Measurements from ENCODE around the gene LAG3.

Gene LAG3

DNA sequence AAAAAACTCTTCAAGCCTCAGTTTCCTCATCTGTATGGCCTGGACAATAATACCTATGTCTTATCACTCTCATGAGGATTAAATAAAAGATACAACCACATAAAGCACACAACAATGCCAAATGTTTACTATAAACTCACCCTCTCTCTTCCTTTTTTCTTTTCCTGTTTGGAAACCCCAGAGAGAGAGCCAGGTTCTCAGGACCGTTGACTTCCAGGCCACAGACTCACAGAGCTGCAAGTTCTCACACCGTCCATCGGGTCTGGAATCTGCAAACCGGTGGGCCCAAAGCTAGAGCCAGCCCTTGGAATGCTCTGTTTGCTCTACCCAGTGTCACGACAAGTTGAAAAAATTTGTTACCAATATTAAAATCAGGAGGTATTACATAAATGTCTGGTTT lies 12.4 kb downstream of the LAG3 start:
- H3K27ac ChIP-seq, result no peak overlapping the region
- no peak for TF ChIP-seq ZFX (IDR thresholded peaks at IDR 0.05; ENCODE audit: borderline replicate concordance)
- TF ChIP-seq, protein P1, sequence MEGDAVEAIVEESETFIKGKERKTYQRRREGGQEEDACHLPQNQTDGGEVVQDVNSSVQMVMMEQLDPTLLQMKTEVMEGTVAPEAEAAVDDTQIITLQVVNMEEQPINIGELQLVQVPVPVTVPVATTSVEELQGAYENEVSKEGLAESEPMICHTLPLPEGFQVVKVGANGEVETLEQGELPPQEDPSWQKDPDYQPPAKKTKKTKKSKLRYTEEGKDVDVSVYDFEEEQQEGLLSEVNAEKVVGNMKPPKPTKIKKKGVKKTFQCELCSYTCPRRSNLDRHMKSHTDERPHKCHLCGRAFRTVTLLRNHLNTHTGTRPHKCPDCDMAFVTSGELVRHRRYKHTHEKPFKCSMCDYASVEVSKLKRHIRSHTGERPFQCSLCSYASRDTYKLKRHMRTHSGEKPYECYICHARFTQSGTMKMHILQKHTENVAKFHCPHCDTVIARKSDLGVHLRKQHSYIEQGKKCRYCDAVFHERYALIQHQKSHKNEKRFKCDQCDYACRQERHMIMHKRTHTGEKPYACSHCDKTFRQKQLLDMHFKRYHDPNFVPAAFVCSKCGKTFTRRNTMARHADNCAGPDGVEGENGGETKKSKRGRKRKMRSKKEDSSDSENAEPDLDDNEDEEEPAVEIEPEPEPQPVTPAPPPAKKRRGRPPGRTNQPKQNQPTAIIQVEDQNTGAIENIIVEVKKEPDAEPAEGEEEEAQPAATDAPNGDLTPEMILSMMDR (IDR thresholded peaks at IDR 0.05), result no peak

DNA sequence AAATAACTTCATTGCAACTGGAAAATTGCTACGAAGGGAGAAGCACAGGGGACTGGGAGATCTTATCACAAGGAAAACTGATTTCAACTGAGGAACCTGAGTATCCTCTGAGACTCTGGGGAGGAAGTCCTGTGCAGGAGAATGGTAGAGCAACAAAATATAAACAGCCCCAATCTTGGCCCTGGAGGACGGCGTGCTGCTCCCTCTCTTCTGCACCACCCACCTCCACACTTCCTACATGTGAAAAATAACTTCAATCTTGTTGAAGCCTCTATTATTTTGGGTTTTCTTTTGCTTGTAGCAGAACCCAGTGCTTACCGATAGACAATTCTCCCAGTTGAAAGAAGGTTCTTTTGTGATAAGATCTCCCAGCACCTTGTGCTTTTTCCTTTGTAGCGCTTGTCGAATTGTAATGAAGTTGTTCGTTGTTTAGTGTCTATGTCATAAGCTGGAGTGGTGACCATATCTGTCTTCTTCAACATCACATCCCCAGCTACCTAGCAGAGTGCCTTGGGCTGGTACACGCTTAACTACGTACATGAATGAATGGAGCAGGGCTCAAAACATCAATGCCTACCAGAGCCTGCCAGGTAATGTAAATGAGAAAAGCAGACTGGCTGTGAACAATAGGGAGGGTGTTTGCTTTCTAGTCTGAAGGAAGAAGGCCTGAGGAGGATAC lies 14.2 kb downstream of the LAG3 start:
- TF ChIP-seq, protein P1 (IDR thresholded peaks at IDR 0.05), result no peak
- no peak for TF ChIP-seq ZFX (IDR thresholded peaks at IDR 0.05; ENCODE audit: borderline replicate concordance)
- H3K27ac ChIP-seq, result no peak overlapping the region

DNA sequence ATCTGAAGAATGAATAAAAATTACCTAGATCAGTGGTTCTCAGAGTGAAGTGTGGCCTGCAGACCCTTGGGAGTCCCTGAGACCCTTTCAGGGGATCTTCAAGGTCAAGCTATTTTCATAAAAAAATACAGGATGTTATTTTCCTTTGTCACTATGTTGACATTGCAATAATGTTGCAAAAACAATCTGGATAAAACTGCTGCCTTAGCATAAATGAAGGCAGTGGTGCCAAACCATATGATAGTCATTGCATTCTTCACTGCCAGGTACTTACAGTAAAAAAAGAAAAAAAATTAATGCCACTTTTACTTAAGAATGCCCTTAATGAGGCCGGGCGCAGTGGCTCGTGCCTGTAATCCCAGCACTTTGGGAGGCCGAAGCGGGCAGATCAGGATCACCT lies 15.0 kb downstream of the LAG3 start:
- no peak for TF ChIP-seq ZFX (IDR thresholded peaks at IDR 0.05; ENCODE audit: borderline replicate concordance)
- TF ChIP-seq, protein P1 (IDR thresholded peaks at IDR 0.05), result no peak
- H3K27ac ChIP-seq, result no peak overlapping the region

DNA sequence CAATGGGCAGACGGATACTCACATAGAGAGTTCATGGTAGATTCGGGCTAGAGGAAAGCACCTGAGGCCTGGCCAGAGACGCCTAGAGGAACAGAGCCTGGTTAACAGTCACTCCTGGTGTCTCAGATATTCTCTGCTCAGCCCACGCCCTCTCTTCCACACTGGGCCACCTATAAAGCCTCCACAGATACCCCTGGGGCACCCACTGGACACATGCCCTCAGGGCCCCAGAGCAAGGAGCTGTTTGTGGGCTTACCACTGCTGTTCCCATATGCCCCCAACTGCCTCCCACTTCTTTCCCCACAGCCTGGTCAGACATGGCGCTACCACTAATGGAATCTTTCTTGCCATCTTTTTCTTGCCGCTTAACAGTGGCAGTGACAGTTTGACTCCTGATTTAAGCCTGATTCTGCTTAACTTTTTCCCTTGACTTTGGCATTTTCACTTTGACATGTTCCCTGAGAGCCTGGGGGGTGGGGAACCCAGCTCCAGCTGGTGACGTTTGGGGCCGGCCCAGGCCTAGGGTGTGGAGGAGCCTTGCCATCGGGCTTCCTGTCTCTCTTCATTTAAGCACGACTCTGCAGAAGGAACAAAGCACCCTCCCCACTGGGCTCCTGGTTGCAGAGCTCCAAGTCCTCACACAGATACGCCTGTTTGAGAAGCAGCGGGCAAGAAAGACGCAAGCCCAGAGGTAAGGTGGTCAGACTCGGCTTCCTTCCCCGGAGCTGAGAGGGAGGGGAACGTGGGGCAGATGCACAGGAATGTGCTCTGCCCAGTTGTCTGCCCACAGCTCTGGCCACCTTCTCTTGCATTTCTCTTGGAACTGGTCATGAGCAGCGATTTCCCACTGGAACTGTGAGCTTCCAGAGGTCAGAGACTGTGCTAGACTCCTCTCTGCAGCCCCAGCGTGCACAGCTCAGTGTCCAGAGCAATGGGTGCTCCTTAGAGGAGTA lies 16.9 kb downstream of the LAG3 start, which contains the start of gene CD4:
Gene CD4 (plus strand): TSS at position 557 of the 953 bp plus-strand sequence. CDS start 10,611 bp downstream, outside the sequence.
- no peak for TF ChIP-seq ZFX (IDR thresholded peaks at IDR 0.05; ENCODE audit: borderline replicate concordance)
- TF ChIP-seq, protein P1 (IDR thresholded peaks at IDR 0.05), result no peak
- no peak within 1 kb of the TSS for H3K27ac ChIP-seq

DNA sequence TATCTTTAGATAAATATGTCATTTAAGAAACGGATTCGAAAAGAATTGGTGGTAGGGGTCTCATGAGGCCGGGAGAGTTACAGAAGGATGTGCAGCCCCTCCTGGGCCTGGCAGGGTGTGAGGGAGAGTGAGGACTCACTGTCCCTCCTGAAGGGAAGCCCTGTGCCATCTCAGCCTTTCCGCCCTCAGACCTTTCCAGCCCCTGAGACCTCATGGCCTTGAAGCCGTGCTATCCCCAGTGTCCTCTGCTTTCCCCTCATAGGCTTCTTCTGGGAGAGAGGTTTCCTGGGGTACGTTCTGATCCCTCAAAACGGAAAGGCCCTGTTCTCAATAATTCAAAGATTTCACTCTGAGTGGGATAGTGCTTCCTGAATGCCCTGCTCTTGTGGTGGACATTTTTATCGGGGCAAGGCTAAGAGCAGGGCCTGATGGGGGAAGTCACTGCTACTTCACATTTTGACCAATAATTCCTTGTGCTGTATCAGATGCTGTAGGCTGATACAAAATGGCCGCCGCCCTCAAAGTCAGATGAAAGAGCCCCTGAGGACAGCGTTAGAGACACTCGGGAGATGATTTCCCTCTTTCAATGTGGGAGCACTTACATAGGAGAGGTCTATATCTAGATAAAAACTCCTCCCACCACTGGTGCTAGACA lies 18.3 kb downstream of the LAG3 start:
- no peak overlapping the region for H3K27ac ChIP-seq
- TF ChIP-seq, protein P1 (IDR thresholded peaks at IDR 0.05), result no peak
- no peak for TF ChIP-seq ZFX (IDR thresholded peaks at IDR 0.05; ENCODE audit: borderline replicate concordance)

DNA sequence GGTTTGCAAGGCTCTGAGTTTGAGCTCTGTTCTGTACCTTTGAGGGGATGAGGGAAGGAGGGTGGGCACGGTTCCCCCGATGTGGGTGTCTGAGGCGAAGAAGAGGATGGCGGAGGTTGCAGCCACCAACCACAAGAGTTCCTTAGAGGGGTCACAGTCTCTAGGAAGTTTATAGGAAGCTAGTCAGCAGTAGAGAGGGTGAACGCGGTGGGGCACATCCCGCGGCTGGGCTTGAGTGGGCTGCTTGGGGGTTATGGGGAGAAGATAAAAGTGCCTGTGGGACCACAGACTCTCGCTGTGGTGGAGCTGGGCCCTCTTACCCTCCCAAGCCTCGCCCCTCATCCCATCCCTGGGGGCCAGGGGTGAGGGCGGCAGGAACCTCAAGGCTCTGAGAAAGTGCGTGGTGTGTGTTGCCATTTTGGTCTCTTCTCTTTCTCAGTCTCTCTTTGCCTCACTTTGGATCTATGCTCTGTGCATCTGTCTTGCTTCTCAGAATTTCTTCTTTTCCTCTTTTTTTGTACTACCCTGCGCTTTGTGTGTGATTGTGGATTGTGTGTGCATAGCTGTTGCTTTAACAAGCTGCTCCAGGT lies 19.7 kb downstream of the LAG3 start:
- TF ChIP-seq, protein P1 (IDR thresholded peaks at IDR 0.05), result no peak
- TF ChIP-seq ZFX (IDR thresholded peaks at IDR 0.05; ENCODE audit: borderline replicate concordance), result no peak
- H3K27ac ChIP-seq, result no peak overlapping the region
